ENCODE data around the gene TMEM243.
"Not testable (repeated sequence)": the region's sequence is repeated elsewhere in the genome, so short reads cannot be mapped to it uniquely, and the experiment has no call there.

- TF ChIP-seq PRDM10 (CRISPR knock-in tag; IDR thresholded peaks at IDR 0.05; ENCODE audit: low read depth); ATF4 (CRISPR knock-in tag; IDR thresholded peaks at IDR 0.05); RXRA (CRISPR knock-in tag; IDR thresholded peaks at IDR 0.05); PCBP2 (optimal IDR thresholded peaks at IDR 0.05; ENCODE audit: low read depth, low read length, poor library complexity, severe bottlenecking); HMG20B (CRISPR knock-in tag; conservative IDR thresholded peaks at IDR 0.05); YEATS2 (CRISPR knock-in tag; IDR thresholded peaks at IDR 0.05; ENCODE audit: borderline replicate concordance); NR2C2 (CRISPR knock-in tag; IDR thresholded peaks at IDR 0.05; ENCODE audit: borderline replicate concordance); ATF6 (CRISPR knock-in tag; conservative IDR thresholded peaks at IDR 0.05): not testable (repeated sequence)
These were observed 13.8 kb downstream of the TMEM243 start for GRCh38 chr7:87205701-87206100.
